Measurements from ENCODE around the gene ERCC6L2.

Gene ERCC6L2

DNA sequence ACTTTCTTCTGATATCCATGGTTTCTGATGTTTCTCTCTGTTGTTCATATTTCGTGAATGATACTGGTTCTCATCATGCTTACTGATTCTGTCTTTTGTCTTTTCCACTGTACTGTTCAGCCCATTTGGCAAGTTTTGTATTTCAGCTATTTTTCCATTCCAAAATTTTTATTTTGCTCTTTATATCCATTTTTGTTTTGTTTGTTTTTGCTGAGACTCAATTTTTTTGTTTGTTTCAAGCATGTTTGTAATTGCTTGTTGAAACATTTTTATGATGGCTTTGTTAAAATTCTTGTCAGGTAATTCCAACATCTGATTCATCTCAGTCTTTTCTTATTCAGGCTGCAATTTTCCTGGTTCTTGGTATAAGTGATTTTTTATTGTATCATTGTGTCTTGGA, 64.0 kb downstream of the ERCC6L2 start:
- no peaks in the 10 kb centered on the region for H3K4me1 ChIP-seq (ENCODE audit: control insufficient read depth in 2 of 2, insufficient read depth in 2 of 2, low read length in 2 of 2)
- H3K9ac ChIP-seq (ENCODE audit: low read depth in 1 of 2, low read length in 2 of 2) = no peak overlapping the region
- no peak overlapping the region for H3K27ac ChIP-seq (ENCODE audit: low read depth in 2 of 2, low read length in 2 of 2)
- H3K27me3 ChIP-seq (ENCODE audit: control insufficient read depth in 2 of 2, insufficient read depth in 2 of 2, low read length in 2 of 2) = no peaks in the 10 kb centered on the region
- H3K9me3 ChIP-seq (ENCODE audit: control insufficient read depth in 2 of 2, low read length in 2 of 2) = peaks cover 0 to 3% of the 10 kb centered on the region in 2 donors
- peaks cover 19 to 39% of the 10 kb centered on the region in 2 donors for H3K36me3 ChIP-seq (ENCODE audit: control insufficient read depth in 2 of 2, insufficient read depth in 2 of 2, low read length in 2 of 2)
- no peak overlapping the region for H3K4me3 ChIP-seq (ENCODE audit: low read length in 2 of 2)

DNA sequence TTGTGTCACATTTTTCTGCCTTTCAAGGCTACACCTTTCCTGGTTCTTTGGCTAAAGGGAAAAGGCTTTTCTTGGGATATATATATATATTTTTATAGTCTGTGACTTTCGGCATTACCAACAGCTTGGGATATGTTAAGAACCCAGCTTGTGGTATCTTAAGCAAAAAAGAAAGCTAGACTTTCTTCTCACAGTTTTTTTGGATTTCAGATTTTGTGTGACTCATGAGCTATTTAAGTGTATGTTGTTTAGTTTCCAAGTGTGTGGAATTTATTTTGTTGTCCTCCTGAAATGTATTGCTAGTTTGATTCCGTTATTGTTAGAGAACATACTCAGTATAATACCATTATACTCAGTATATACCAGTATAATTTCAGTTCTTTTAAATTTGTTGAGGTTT, 64.8 kb downstream of the ERCC6L2 start:
- Histone ChIP-seq H3K9ac (ENCODE audit: low read depth in 1 of 2, low read length in 2 of 2) (no peak overlapping the region), H3K27ac (ENCODE audit: low read depth in 2 of 2, low read length in 2 of 2) (no peak overlapping the region), H3K27me3 (ENCODE audit: control insufficient read depth in 2 of 2, insufficient read depth in 2 of 2, low read length in 2 of 2) (no peaks in the 10 kb centered on the region), H3K4me3 (ENCODE audit: low read length in 2 of 2) (no peak overlapping the region), H3K9me3 (ENCODE audit: control insufficient read depth in 2 of 2, low read length in 2 of 2) (peaks cover 0 to 3% of the 10 kb centered on the region in 2 donors), H3K4me1 (ENCODE audit: control insufficient read depth in 2 of 2, insufficient read depth in 2 of 2, low read length in 2 of 2) (no peaks in the 10 kb centered on the region), H3K36me3 (ENCODE audit: control insufficient read depth in 2 of 2, insufficient read depth in 2 of 2, low read length in 2 of 2) (peaks cover 19 to 35% of the 10 kb centered on the region in 2 donors)

DNA sequence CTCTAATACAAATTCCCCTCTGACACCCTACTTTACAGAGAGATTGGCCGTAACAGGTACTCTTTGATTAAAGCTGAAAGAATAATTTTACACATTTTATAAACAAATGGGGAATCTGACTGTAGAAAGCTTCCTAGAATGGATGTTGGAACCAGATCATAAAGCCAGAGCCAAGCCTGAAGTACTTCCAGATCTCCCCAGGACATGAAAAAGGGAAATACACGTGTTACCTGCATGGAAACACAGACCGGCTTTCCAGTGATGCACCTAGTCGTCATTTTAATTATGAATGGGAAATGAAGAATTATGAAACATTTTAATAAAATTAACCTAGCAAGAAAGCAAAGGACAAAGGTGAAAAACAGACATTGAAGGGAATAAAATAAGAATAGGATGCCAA, 66.5 kb downstream of the ERCC6L2 start:
- Histone ChIP-seq H3K36me3 (ENCODE audit: control insufficient read depth in 2 of 2, insufficient read depth in 2 of 2, low read length in 2 of 2) (peaks cover 15 to 40% of the 10 kb centered on the region in 2 donors), H3K4me1 (ENCODE audit: control insufficient read depth in 2 of 2, insufficient read depth in 2 of 2, low read length in 2 of 2) (no peaks in the 10 kb centered on the region), H3K27ac (ENCODE audit: low read depth in 2 of 2, low read length in 2 of 2) (no peak overlapping the region)

DNA sequence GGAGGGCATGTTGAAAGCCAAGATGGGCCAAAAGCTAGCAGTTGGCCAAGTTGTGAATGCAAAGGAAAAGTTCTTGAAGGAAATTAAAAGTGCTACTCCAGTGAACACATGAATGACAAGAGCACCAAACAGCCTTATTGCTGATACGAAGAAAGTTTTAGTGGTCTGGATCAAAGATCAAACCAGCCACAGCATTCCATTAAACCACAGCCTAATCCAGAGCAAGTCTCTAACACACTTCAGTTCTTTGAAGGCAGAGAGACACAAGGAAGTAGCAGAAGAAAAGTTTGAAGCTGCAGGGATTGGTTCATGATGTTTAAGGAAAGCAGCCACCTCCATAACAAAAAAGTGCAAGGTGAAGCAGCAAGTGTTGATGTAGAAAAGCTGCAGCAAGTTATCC, 71.6 kb downstream of the ERCC6L2 start:
- peaks cover 3 to 24% of the 10 kb centered on the region in 2 donors for H3K36me3 ChIP-seq (ENCODE audit: control insufficient read depth in 2 of 2, insufficient read depth in 2 of 2, low read length in 2 of 2)
- H3K27ac ChIP-seq (ENCODE audit: low read depth in 2 of 2, low read length in 2 of 2) = no peak overlapping the region
- peaks cover 0 to 6% of the 10 kb centered on the region in 2 donors for H3K9me3 ChIP-seq (ENCODE audit: control insufficient read depth in 2 of 2, low read length in 2 of 2)
- no peaks in the 10 kb centered on the region for H3K27me3 ChIP-seq (ENCODE audit: control insufficient read depth in 2 of 2, insufficient read depth in 2 of 2, low read length in 2 of 2)
- H3K9ac ChIP-seq (ENCODE audit: low read depth in 1 of 2, low read length in 2 of 2) = no peak overlapping the region
- H3K4me1 ChIP-seq (ENCODE audit: control insufficient read depth in 2 of 2, insufficient read depth in 2 of 2, low read length in 2 of 2) = no peaks in the 10 kb centered on the region
- H3K4me3 ChIP-seq (ENCODE audit: low read length in 2 of 2) = no peak overlapping the region

More for the DNA sequence above, 66.5 kb downstream of the ERCC6L2 start:
- Histone ChIP-seq H3K9me3 (ENCODE audit: control insufficient read depth in 2 of 2, low read length in 2 of 2) (peaks cover 0 to 6% of the 10 kb centered on the region in 2 donors), H3K9ac (ENCODE audit: low read depth in 1 of 2, low read length in 2 of 2) (no peak overlapping the region), H3K27me3 (ENCODE audit: control insufficient read depth in 2 of 2, insufficient read depth in 2 of 2, low read length in 2 of 2) (no peaks in the 10 kb centered on the region), H3K4me3 (ENCODE audit: low read length in 2 of 2) (no peak overlapping the region)

DNA sequence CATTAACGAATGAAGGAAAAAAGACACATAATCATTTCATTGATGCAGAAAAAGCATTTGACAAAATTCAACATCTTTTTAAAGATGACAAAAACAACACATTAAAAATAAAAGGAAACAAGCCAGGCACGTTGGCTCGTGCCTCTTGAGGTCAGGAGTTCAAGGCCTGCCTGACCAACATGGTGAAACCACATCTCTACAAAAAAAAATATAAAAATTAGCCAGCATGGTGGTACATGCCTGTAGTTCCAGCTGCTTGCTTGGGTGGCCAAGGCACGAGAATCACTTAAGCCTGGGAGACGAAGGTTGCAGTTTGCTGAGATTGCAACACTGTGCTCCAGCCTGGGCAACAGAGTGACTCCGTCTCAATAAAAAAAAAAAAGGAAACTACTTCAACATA, 77.0 kb downstream of the ERCC6L2 start:
- H3K9me3 ChIP-seq (ENCODE audit: control insufficient read depth in 2 of 2, low read length in 2 of 2) = peaks cover 0 to 2% of the 10 kb centered on the region in 2 donors

DNA sequence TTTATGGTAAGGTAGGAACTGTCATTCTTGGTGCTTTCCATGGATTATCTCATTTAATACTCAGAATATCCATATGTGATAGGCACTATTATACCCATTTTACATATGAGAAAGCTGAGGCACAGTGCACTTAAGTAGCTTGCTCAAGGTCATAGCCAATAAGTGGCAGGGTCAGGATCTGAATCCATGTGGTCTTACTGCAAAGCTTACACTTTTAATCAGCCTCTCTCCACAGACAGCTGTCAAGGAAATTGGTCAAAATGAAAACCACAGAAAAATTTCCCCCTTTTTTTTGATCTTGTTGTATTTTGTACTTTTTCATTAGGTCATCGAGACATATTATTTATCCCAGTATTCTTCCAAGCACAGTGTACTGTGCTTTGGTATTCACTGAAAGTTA, 78.5 kb downstream of the ERCC6L2 start:
- Histone ChIP-seq H3K9me3 (ENCODE audit: control insufficient read depth in 2 of 2, low read length in 2 of 2) (peaks cover 0 to 2% of the 10 kb centered on the region in 2 donors), H3K27me3 (ENCODE audit: control insufficient read depth in 2 of 2, insufficient read depth in 2 of 2, low read length in 2 of 2) (no peaks in the 10 kb centered on the region), H3K4me1 (ENCODE audit: control insufficient read depth in 2 of 2, insufficient read depth in 2 of 2, low read length in 2 of 2) (no peaks in the 10 kb centered on the region), H3K4me3 (ENCODE audit: low read length in 2 of 2) (no peak overlapping the region), H3K36me3 (ENCODE audit: control insufficient read depth in 2 of 2, insufficient read depth in 2 of 2, low read length in 2 of 2) (peaks cover 4 to 9% of the 10 kb centered on the region in 2 donors), H3K9ac (ENCODE audit: low read depth in 1 of 2, low read length in 2 of 2) (no peak overlapping the region), H3K27ac (ENCODE audit: low read depth in 2 of 2, low read length in 2 of 2) (no peak overlapping the region)

More for the DNA sequence above, 77.0 kb downstream of the ERCC6L2 start:
- Histone ChIP-seq H3K4me3 (ENCODE audit: low read length in 2 of 2) (no peak overlapping the region), H3K4me1 (ENCODE audit: control insufficient read depth in 2 of 2, insufficient read depth in 2 of 2, low read length in 2 of 2) (no peaks in the 10 kb centered on the region), H3K27me3 (ENCODE audit: control insufficient read depth in 2 of 2, insufficient read depth in 2 of 2, low read length in 2 of 2) (no peaks in the 10 kb centered on the region), H3K9ac (ENCODE audit: low read depth in 1 of 2, low read length in 2 of 2) (no peak overlapping the region), H3K36me3 (ENCODE audit: control insufficient read depth in 2 of 2, insufficient read depth in 2 of 2, low read length in 2 of 2) (peaks cover 4 to 9% of the 10 kb centered on the region in 2 donors), H3K27ac (ENCODE audit: low read depth in 2 of 2, low read length in 2 of 2) (no peak overlapping the region)

DNA sequence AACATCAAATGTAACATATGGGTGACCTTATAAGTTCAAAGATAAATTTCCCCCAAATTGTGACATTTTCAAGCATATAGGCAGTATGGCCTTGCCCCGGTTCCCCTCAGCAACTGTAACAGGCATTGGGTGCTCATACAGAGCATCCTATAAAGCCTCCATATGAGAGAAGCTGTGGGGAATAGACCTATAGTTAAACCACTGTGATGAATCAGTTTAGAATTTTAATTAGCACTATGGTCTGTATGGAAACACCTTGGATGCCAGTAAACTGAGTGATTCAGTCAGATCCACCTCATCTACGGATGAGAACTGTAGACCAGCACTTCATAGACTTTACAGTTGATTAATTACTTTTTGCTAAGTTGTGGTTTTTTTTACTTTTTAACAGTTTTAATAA, 79.4 kb downstream of the ERCC6L2 start:
- Histone ChIP-seq H3K27ac (ENCODE audit: low read depth in 2 of 2, low read length in 2 of 2) (no peak overlapping the region), H3K9me3 (ENCODE audit: control insufficient read depth in 2 of 2, low read length in 2 of 2) (peaks cover 0 to 2% of the 10 kb centered on the region in 2 donors), H3K36me3 (ENCODE audit: control insufficient read depth in 2 of 2, insufficient read depth in 2 of 2, low read length in 2 of 2) (peaks cover 4 to 9% of the 10 kb centered on the region in 2 donors)

DNA sequence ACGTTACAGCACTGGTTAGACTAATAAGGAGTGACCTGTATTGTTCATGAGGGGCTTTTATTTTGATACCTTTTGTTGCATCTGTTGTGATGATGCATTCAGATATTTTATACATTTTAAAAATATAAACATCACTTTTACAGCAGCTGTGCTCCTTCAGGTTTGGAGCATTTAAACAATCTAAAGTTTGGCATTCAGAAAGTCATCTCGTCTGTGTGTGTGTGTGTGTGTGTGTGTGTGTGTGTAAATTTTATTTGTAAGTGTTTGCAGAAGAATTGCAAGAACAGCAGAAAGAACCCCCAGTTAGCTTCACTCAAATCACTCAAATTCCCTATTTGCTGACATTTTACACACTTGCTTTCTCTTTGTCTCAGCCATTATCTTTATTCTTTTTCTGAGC, 87.4 kb downstream of the ERCC6L2 start:
- Histone ChIP-seq H3K36me3 (ENCODE audit: control insufficient read depth in 2 of 2, insufficient read depth in 2 of 2, low read length in 2 of 2) (peaks cover 0 to 3% of the 10 kb centered on the region in 2 donors), H3K4me1 (ENCODE audit: control insufficient read depth in 2 of 2, insufficient read depth in 2 of 2, low read length in 2 of 2) (no peaks in the 10 kb centered on the region), H3K9me3 (ENCODE audit: control insufficient read depth in 2 of 2, low read length in 2 of 2) (no peaks in the 10 kb centered on the region), H3K4me3 (ENCODE audit: low read length in 2 of 2) (no peak overlapping the region), H3K27me3 (ENCODE audit: control insufficient read depth in 2 of 2, insufficient read depth in 2 of 2, low read length in 2 of 2) (no peaks in the 10 kb centered on the region), H3K9ac (ENCODE audit: low read depth in 1 of 2, low read length in 2 of 2) (no peak overlapping the region), H3K27ac (ENCODE audit: low read depth in 2 of 2, low read length in 2 of 2) (no peak overlapping the region)

More for the DNA sequence above, 79.4 kb downstream of the ERCC6L2 start:
- Histone ChIP-seq H3K27me3 (ENCODE audit: control insufficient read depth in 2 of 2, insufficient read depth in 2 of 2, low read length in 2 of 2) (no peaks in the 10 kb centered on the region), H3K4me3 (ENCODE audit: low read length in 2 of 2) (no peak overlapping the region), H3K4me1 (ENCODE audit: control insufficient read depth in 2 of 2, insufficient read depth in 2 of 2, low read length in 2 of 2) (no peaks in the 10 kb centered on the region), H3K9ac (ENCODE audit: low read depth in 1 of 2, low read length in 2 of 2) (no peak overlapping the region)

DNA sequence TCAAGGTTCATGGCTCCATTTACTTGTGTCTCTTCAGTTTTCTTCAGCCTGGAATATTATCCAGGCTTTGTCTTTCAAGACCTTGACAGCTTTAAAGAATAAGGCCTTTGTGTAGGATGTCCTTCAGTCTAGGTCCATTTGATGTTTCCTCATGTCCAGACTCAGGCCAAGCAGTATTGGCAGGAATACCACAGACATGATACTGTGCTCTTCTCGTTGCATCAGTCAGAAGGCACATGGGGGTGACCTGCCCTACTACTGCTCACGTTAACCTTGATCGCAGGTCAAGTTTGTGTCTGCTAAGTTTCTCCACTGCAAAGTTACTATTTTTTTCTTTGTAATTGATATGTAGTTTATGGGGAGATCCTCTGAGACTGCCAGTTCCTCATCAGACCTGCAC, 88.2 kb downstream of the ERCC6L2 start:
- H3K4me3 ChIP-seq (ENCODE audit: low read length in 2 of 2) = no peak overlapping the region
- no peaks in the 10 kb centered on the region for H3K9me3 ChIP-seq (ENCODE audit: control insufficient read depth in 2 of 2, low read length in 2 of 2)
- peaks cover 0 to 3% of the 10 kb centered on the region in 2 donors for H3K36me3 ChIP-seq (ENCODE audit: control insufficient read depth in 2 of 2, insufficient read depth in 2 of 2, low read length in 2 of 2)
- H3K9ac ChIP-seq (ENCODE audit: low read depth in 1 of 2, low read length in 2 of 2) = no peak overlapping the region
- H3K27ac ChIP-seq (ENCODE audit: low read depth in 2 of 2, low read length in 2 of 2) = no peak overlapping the region
- H3K4me1 ChIP-seq (ENCODE audit: control insufficient read depth in 2 of 2, insufficient read depth in 2 of 2, low read length in 2 of 2) = no peaks in the 10 kb centered on the region
- no peaks in the 10 kb centered on the region for H3K27me3 ChIP-seq (ENCODE audit: control insufficient read depth in 2 of 2, insufficient read depth in 2 of 2, low read length in 2 of 2)

DNA sequence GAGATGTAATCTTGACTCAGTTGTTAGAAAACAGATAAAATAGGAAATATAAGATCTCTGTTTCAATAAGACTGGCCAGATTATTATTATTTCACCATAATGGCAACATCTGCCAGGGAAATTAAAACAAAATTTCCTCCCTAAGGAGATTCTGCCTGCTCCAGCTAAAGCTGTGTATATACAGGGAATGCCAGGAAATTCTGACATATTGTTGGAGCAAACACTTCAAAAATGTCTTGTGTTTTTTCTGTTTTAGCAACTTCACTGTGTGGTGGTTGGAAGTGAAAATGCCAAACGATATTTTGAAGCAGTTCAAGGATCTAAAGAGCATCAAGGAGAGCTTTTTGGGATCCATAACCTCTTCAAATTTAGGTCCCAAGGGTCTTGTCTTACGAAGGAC, 90.8 kb downstream of the ERCC6L2 start:
- no peaks in the 10 kb centered on the region for H3K4me1 ChIP-seq (ENCODE audit: control insufficient read depth in 2 of 2, insufficient read depth in 2 of 2, low read length in 2 of 2)
- no peak overlapping the region for H3K27ac ChIP-seq (ENCODE audit: low read depth in 2 of 2, low read length in 2 of 2)
- no peaks in the 10 kb centered on the region for H3K27me3 ChIP-seq (ENCODE audit: control insufficient read depth in 2 of 2, insufficient read depth in 2 of 2, low read length in 2 of 2)
- H3K9ac ChIP-seq (ENCODE audit: low read depth in 1 of 2, low read length in 2 of 2) = no peak overlapping the region
- H3K9me3 ChIP-seq (ENCODE audit: control insufficient read depth in 2 of 2, low read length in 2 of 2) = no peaks in the 10 kb centered on the region
- no peak overlapping the region for H3K4me3 ChIP-seq (ENCODE audit: low read length in 2 of 2)
- H3K36me3 ChIP-seq (ENCODE audit: control insufficient read depth in 2 of 2, insufficient read depth in 2 of 2, low read length in 2 of 2) = peaks cover 4 to 6% of the 10 kb centered on the region in 2 donors

DNA sequence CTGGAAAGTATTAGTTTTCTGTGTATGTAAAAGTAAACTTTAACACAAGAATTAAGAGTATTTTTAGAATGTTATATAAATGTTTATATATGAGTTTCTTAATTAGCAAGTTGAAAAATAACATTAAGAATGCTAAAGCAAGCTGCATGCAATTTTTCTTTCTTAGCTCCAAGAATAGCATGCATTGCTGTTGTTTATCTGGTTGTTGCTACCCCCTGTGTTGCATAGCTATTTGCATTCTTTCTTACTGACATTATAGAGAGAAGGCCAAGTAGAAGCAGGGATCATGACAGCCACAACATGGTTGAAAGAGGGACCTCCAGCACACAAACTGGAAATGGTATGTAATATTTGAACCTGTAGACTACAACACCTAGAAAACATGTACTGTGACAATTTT, 94.8 kb downstream of the ERCC6L2 start:
- no peak overlapping the region for H3K9ac ChIP-seq (ENCODE audit: low read depth in 1 of 2, low read length in 2 of 2)
- no peaks in the 10 kb centered on the region for H3K9me3 ChIP-seq (ENCODE audit: control insufficient read depth in 2 of 2, low read length in 2 of 2)
- no peaks in the 10 kb centered on the region for H3K27me3 ChIP-seq (ENCODE audit: control insufficient read depth in 2 of 2, insufficient read depth in 2 of 2, low read length in 2 of 2)
- peaks cover 16 to 20% of the 10 kb centered on the region in 2 donors for H3K36me3 ChIP-seq (ENCODE audit: control insufficient read depth in 2 of 2, insufficient read depth in 2 of 2, low read length in 2 of 2)
- H3K4me1 ChIP-seq (ENCODE audit: control insufficient read depth in 2 of 2, insufficient read depth in 2 of 2, low read length in 2 of 2) = no peaks in the 10 kb centered on the region
- H3K4me3 ChIP-seq (ENCODE audit: low read length in 2 of 2) = no peak overlapping the region
- no peak overlapping the region for H3K27ac ChIP-seq (ENCODE audit: low read depth in 2 of 2, low read length in 2 of 2)

Data from mucosa of rectum (tissue), 2 donors.